HepG2 (cell line): ENCODE data around the gene INSR. TPM values are rescaled to one million over a fixed set of nuclear protein-coding genes. Genes with fewer than 3 reads are reported as not detected.

Experiments used
- ATAC-seq: fragments of 200-7000 bp; cut with Tn5 transposase; 3 replicates; pipeline ENCODE4 v1.9.1; 2020; ENCODE audit warnings: mild to moderate bottlenecking, moderate library complexity
- BruUV-seq: library from RNA; stranded (reverse); fragments of 400-500 nt; replicated peaks from 2 replicates; lab custom pipeline; 2021; lab: Mats Ljungman, UMichigan
- CTCF ChIA-PET: fragments of 300-600 bp; formaldehyde crosslinking; extraction: SDS; loops from one replicate; lab custom pipeline; 2021; ENCODE audit warnings: low total read pairs, inconsistent platforms, low intra/inter-chr PET ratio; lab: Yijun Ruan, JAX
- POLR2A ChIA-PET: fragments of 350-600 bp; sonication (Branson Sonifier 250); formaldehyde crosslinking; loops from one replicate; lab custom pipeline; 2020; ENCODE audit warnings: antibody characterized with exemption, inconsistent platforms; lab: Yijun Ruan, JAX
- DNase-seq: peaks from one replicate; pipeline ENCODE4 v3.0.0-alpha.2; 2015; ENCODE audit warnings: low spot score
- FAIRE-seq: peaks from 3 replicates; lab custom pipeline; 2011; peaks lifted over from hg19 to GRCh38; lab: Jason Lieb, UNC
- H2AFZ ChIP-seq: one replicate; pipeline ENCODE4 v1.6.1; 2011; ENCODE audit warnings: low read length, inconsistent platforms
- H3K27ac ChIP-seq: fragments of 300-600 bp; 3 replicates; pipeline ENCODE4 v1.8.0; 2011; ENCODE audit warnings: mixed run types, mild to moderate bottlenecking, mixed read lengths, low read length, inconsistent platforms; ENCODE audit not compliant: insufficient read depth; ENCODE audit errors: extremely low read length
- H3K27me3 ChIP-seq, 2 experiments: fragments of 200-600 bp in 1 of 2; 2 replicates in 1 of 2; 3 replicates in 1 of 2; pipeline versions ENCODE4 v1.6.0 to v1.8.0; 2011; ENCODE audit warnings: low read length in 2 of 2, mild to moderate bottlenecking in 2 of 2, moderate library complexity in 2 of 2, inconsistent platforms in 1 of 2; ENCODE audit not compliant: insufficient read depth in 2 of 2, control insufficient read depth in 1 of 2
- H3K36me3 ChIP-seq, 2 experiments: fragments of 200-600 bp in 1 of 2; replicated peaks in 1 of 2; 2 replicates in 1 of 2; 3 replicates in 1 of 2; pipeline versions ENCODE4 v1.5.1 to v1.8.0; 2011; ENCODE audit warnings: low read length in 2 of 2, inconsistent platforms in 1 of 2; ENCODE audit not compliant: insufficient read depth in 2 of 2, control insufficient read depth in 1 of 2
- H3K4me1 ChIP-seq: 2 replicates; pipeline ENCODE4 v1.5.1; 2012; ENCODE audit warnings: low read length, inconsistent platforms; ENCODE audit not compliant: insufficient read depth
- H3K4me2 ChIP-seq: 2 replicates; pipeline ENCODE4 v1.6.0; 2011; ENCODE audit warnings: low read depth, low read length, inconsistent platforms
- H3K4me3 ChIP-seq, 3 experiments: fragments of 200-600 bp in 1 of 3; sonication (generic), shearing (Covaris generic) in 1 of 3; replicated peaks in 1 of 3; 2 replicates each; pipeline ENCODE4 v1.5.1; 2011 to 2016; ENCODE audit warnings: low read length in 3 of 3, inconsistent platforms in 2 of 3, low read depth in 2 of 3, mild to moderate bottlenecking in 2 of 3, control low read depth in 1 of 3, mixed read lengths in 1 of 3; ENCODE audit not compliant: insufficient read depth in 1 of 3
- H3K79me2 ChIP-seq: one replicate; pipeline ENCODE4 v1.6.1; 2011; ENCODE audit warnings: low read length, inconsistent platforms; ENCODE audit not compliant: insufficient read depth
- H3K9ac ChIP-seq: 2 replicates; pipeline ENCODE4 v1.6.0; 2011; ENCODE audit warnings: mild to moderate bottlenecking, low read depth, low read length, inconsistent platforms; ENCODE audit not compliant: insufficient read depth
- H3K9me3 ChIP-seq: 2 replicates; pipeline ENCODE4 v1.5.1; 2012; ENCODE audit warnings: mild to moderate bottlenecking, low read length
- H4K20me1 ChIP-seq: 2 replicates; pipeline ENCODE4 v1.6.0; 2011; ENCODE audit warnings: inconsistent platforms, mild to moderate bottlenecking, low read length, moderate library complexity; ENCODE audit not compliant: insufficient read depth
- CAMTA2 ChIP-seq: sonication (generic); formaldehyde crosslinking; IDR thresholded peaks from 2 replicates; pipeline ENCODE4 v1.4.0; 2020; ENCODE audit warnings: mild to moderate bottlenecking, missing genetic modification reagents, borderline replicate concordance
- CEBPG ChIP-seq: IDR thresholded peaks from 2 replicates; pipeline ENCODE4 v1.6.1; 2016
- CHD4 ChIP-seq: fragments of 200-600 bp; sonication (generic); IDR thresholded peaks from 2 replicates; pipeline ENCODE4 v1.7.0; 2017; ENCODE audit warnings: mild to moderate bottlenecking, low read length, borderline replicate concordance
- FOXM1 ChIP-seq: sonication (generic); formaldehyde crosslinking; IDR thresholded peaks from 2 replicates; pipeline ENCODE4 v1.5.0; 2020; ENCODE audit warnings: missing genetic modification reagents
- GATAD1 ChIP-seq: IDR thresholded peaks from 2 replicates; pipeline ENCODE4 v1.6.1; 2016; ENCODE audit warnings: missing genetic modification reagents, missing compliant biosample characterization
- GATAD2A ChIP-seq: IDR thresholded peaks from 2 replicates; pipeline ENCODE4 v1.6.1; 2016
- KAT2B ChIP-seq: fragments of 150-350 bp; IDR thresholded peaks from 2 replicates; pipeline ENCODE4 v1.6.1; 2014; ENCODE audit warnings: low read depth, low read length, borderline replicate concordance
- KDM3A ChIP-seq: IDR thresholded peaks from 2 replicates; pipeline ENCODE4 v1.6.1; 2018; ENCODE audit warnings: low read depth, missing compliant biosample characterization
- MYC ChIP-seq: sonication (generic); formaldehyde crosslinking; IDR thresholded peaks from 2 replicates; pipeline ENCODE4 v1.9.0; 2021; ENCODE audit warnings: missing genetic modification reagents, borderline replicate concordance
- NFKB2 ChIP-seq: sonication (generic); formaldehyde crosslinking; IDR thresholded peaks from 2 replicates; pipeline ENCODE4 v1.4.0; 2020; ENCODE audit warnings: missing genetic modification reagents, borderline replicate concordance
- SPEN ChIP-seq: sonication (generic); formaldehyde crosslinking; IDR thresholded peaks from 2 replicates; pipeline ENCODE4 v1.5.1; 2020; ENCODE audit warnings: low read depth, mild to moderate bottlenecking, missing genetic modification reagents
- SRSF4 ChIP-seq: fragments of 200-400 bp; formaldehyde crosslinking; IDR thresholded peaks from one replicate; pipeline ENCODE4 v1.6.1; 2018; ENCODE audit warnings: mild to moderate bottlenecking, low read depth, low read length, moderate library complexity; ENCODE audit not compliant: poor library complexity, severe bottlenecking
- ZNF20 ChIP-seq: sonication (generic); formaldehyde crosslinking; IDR thresholded peaks from 2 replicates; pipeline ENCODE4 v1.4.0; 2020; ENCODE audit warnings: mild to moderate bottlenecking, moderate library complexity, missing genetic modification reagents
- ZNF337 ChIP-seq: sonication (generic); formaldehyde crosslinking; IDR thresholded peaks from 2 replicates; pipeline ENCODE4 v1.5.1; 2020; ENCODE audit warnings: missing genetic modification reagents, low read depth, mild to moderate bottlenecking, borderline replicate concordance
- ZNF431 ChIP-seq: sonication (generic); formaldehyde crosslinking; IDR thresholded peaks from 2 replicates; pipeline ENCODE4 v1.9.0; 2022; ENCODE audit warnings: missing genetic modification reagents, low read depth, mild to moderate bottlenecking, borderline replicate concordance
- ZNF556 ChIP-seq: sonication (generic); formaldehyde crosslinking; IDR thresholded peaks from 2 replicates; pipeline ENCODE4 v1.4.0; 2020; ENCODE audit warnings: mild to moderate bottlenecking, missing genetic modification reagents, borderline replicate concordance
- ZNF605 ChIP-seq: sonication (generic); formaldehyde crosslinking; IDR thresholded peaks from 2 replicates; pipeline ENCODE4 v1.8.0; 2022; ENCODE audit warnings: mild to moderate bottlenecking, missing genetic modification reagents
- ZNF672 ChIP-seq: sonication (generic); formaldehyde crosslinking; IDR thresholded peaks from 2 replicates; pipeline ENCODE4 v1.8.1; 2022; ENCODE audit warnings: missing genetic modification reagents
- ZNF790 ChIP-seq: sonication (generic); formaldehyde crosslinking; IDR thresholded peaks from 2 replicates; pipeline ENCODE4 v1.8.0; 2022; ENCODE audit warnings: missing genetic modification reagents, mild to moderate bottlenecking, borderline replicate concordance
- ZSCAN29 ChIP-seq: sonication (generic); formaldehyde crosslinking; conservative IDR thresholded peaks from 2 replicates; pipeline ENCODE4 v1.4.0; 2020; ENCODE audit warnings: mild to moderate bottlenecking, missing genetic modification reagents
- WGBS: methylation state at CpG from one replicate; pipeline ENCODE4 v1.1.6; 2017; ENCODE audit warnings: low lambda C conversion rate; 5-methylcytosine and 5-hydroxymethylcytosine counted together
- in situ Hi-C: cut with HindIII; loops from 2 replicates; pipeline ENCODE4 v1.10.0; 2017; ENCODE audit warnings: low pct_unique_long_range_greater_than_20kb; ENCODE audit not compliant: extremely low pct_ligation_motif_present
- intact Hi-C: fragments of 100-400 bp; cut with micrococcal nuclease; formaldehyde crosslinking; loops from one replicate; pipeline ENCODE4 v1.10.0; 2022; ENCODE audit not compliant: unreplicated experiment
- polyA plus RNA-seq, 8 experiments: library from polyadenylated mRNA; depleted of rRNA in 3 of 8; stranded (reverse) in 7 of 8; unstranded in 1 of 8; fragments of >200 nt; fragmentation: Illumina TruSeq in 4 of 8; extraction: Trizol in 4 of 8; gene quantifications; 2 replicates each; pipeline versions ENCODE4 v1.2.1 to v1.2.3, GENCODE V29; 2011 to 2016; ENCODE audit warnings: low read depth in 4 of 8, missing spikeins in 1 of 8, mixed read lengths in 1 of 8; ENCODE audit not compliant: insufficient read depth in 1 of 8
- total RNA-seq, 5 experiments: library from RNA; depleted of rRNA; stranded (reverse); fragments of >200 nt; fragmentation: Illumina TruSeq; extraction: Trizol; gene quantifications; 2 replicates each; pipeline ENCODE4 v1.2.3, GENCODE V29; 2016; ENCODE audit warnings: low read depth in 1 of 5
- TF ChIP-seq, protein P1 (sequence below): sonication (generic); formaldehyde crosslinking; IDR thresholded peaks from 2 replicates; pipeline ENCODE4 v1.5.0; 2020; ENCODE audit warnings: missing genetic modification reagents
- TF ChIP-seq, protein P2 (sequence below): IDR thresholded peaks from 2 replicates; pipeline ENCODE4 v1.6.1; 2016; ENCODE audit warnings: mild to moderate bottlenecking, missing biosample characterization, missing genetic modification reagents
- TF ChIP-seq, protein P3 (sequence below): sonication (generic); formaldehyde crosslinking; IDR thresholded peaks from 2 replicates; pipeline ENCODE4 v1.5.1; 2020; ENCODE audit warnings: missing genetic modification reagents, mild to moderate bottlenecking, borderline replicate concordance

Gene INSR
- total and polyA plus RNA-seq, 2 of the 13 experiments (the other 11 are each of a cell fraction or from before 2014, with no cell fraction given), result 24.2 to 29.8 TPM

DNA sequence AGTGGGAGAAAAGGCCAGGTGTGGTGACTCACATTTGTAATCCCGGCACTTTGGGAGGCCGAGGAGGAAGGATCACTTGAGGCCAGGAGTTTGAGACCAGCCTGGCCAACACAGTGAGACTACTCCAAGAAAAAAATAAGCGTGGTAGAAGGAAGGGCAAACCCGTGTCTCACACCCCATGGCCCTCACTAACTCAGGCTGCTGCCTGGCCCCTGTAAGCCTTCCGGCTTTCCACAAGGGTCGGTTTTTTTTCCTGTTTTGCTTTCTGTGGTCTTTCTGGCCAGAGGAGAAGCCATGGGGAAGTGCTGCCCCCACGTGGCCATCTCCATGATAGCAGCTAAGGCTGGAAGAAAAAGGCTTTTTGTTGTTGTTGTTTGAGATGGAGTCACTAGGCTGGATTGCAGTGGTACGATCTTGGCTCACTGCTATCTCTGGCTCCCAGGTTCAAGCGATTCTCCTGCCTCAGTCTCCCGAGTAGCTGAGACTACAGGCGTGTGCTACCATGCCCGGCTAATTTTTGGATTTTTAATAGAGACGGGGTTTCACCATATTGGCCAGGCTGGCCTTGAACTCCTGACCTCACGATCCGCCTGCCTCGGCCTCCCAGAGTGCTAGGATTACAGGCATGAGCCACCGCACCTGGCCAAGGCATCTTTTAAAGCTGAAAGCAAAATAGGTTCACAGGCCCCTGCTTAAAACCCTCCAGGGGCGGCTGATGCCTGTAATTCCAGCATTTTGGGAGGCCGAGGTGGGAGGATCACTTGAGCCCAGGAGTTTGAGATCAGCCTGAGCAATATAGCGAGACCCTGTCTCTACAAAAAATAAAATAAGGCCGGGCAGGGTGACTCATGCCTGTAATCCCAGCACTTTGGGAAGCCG, 47.0 kb upstream of the INSR start:
- DNase-seq (peak; percentile 73), FAIRE-seq (peak; percentile 90), ATAC-seq (peak; percentile 83)
- Histone ChIP-seq H3K9me3 (no peaks in the 10 kb centered on the region), H3K4me3 (peak overlapping the region in 1 of 3 experiments; percentile 32; a peak in 1 of 6 replicates), H3K79me2 (no peaks in the 10 kb centered on the region), H3K4me1 (peaks cover 35% of the 10 kb centered on the region), H3K27me3 (peaks cover under 1 to 9% of the 10 kb centered on the region in 2 experiments; a peak in 3 of 5 replicates), H3K27ac (no peak overlapping the region), H4K20me1 (no peaks in the 10 kb centered on the region), H3K9ac (no peak overlapping the region), H2AFZ (peak overlapping the region; percentile 58), H3K4me2 (peak overlapping the region; percentile 48), H3K36me3 (no peaks in the 10 kb centered on the region)
- ChIA-PET CTCF (interaction anchor here (1.1 to 4.1 kb wide), 5 partner anchors 40 to 239 kb away, joined by 3 to 32 read pairs (median 4); no protein-coding TSS in a partner anchor), POLR2A (no interaction called here)
- intact Hi-C loops (loop anchor here (1.0 to 5.0 kb wide), 3 partner anchors 144 to 239 kb away; no protein-coding TSS in a partner anchor), in situ Hi-C loops (loop anchor here (5.0 to 10.0 kb wide), 2 partner anchors 194 to 236 kb away; no protein-coding TSS in a partner anchor)
- no TSS peak for BruUV-seq
- 15% methylated on average over 21 of the region's 22 CpGs for WGBS
- TF ChIP-seq, protein P1, sequence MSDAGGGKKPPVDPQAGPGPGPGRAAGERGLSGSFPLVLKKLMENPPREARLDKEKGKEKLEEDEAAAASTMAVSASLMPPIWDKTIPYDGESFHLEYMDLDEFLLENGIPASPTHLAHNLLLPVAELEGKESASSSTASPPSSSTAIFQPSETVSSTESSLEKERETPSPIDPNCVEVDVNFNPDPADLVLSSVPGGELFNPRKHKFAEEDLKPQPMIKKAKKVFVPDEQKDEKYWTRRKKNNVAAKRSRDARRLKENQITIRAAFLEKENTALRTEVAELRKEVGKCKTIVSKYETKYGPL (CRISPR knock-in tag), result no peak
- TF ChIP-seq ZNF431 (CRISPR knock-in tag) (no peak), ZNF337 (CRISPR knock-in tag) (no peak), ZNF672 (CRISPR knock-in tag) (no peak), KAT2B (no peak), ZNF605 (CRISPR knock-in tag) (0 out of 2 replicates have a peak, but pooled peaks have one; percentile 58), FOXM1 (CRISPR knock-in tag) (no peak), SPEN (CRISPR knock-in tag) (no peak), ZNF790 (CRISPR knock-in tag) (no peak), NFKB2 (CRISPR knock-in tag) (0 out of 2 replicates have a peak, but pooled peaks have one; percentile 45), GATAD2A (peak; percentile 55; the same call in 1 of the 2 replicates), ZSCAN29 (CRISPR knock-in tag) (no peak), ZNF556 (CRISPR knock-in tag) (no peak), CAMTA2 (CRISPR knock-in tag) (no peak), MYC (CRISPR knock-in tag) (no peak), SRSF4 (no peak), GATAD1 (CRISPR knock-in tag) (0 out of 2 replicates have a peak, but pooled peaks have one; percentile 48), ZNF20 (no peak), CEBPG (0 out of 2 replicates have a peak, but pooled peaks have one; percentile 15), KDM3A (CRISPR knock-in tag) (0 out of 2 replicates have a peak, but pooled peaks have one; percentile 48), CHD4 (no peak)
- TF ChIP-seq, protein P2, sequence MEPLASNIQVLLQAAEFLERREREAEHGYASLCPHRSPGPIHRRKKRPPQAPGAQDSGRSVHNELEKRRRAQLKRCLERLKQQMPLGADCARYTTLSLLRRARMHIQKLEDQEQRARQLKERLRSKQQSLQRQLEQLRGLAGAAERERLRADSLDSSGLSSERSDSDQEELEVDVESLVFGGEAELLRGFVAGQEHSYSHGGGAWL (CRISPR knock-in tag), result no peak
- TF ChIP-seq, protein P3, sequence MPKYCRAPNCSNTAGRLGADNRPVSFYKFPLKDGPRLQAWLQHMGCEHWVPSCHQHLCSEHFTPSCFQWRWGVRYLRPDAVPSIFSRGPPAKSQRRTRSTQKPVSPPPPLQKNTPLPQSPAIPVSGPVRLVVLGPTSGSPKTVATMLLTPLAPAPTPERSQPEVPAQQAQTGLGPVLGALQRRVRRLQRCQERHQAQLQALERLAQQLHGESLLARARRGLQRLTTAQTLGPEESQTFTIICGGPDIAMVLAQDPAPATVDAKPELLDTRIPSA (CRISPR knock-in tag), result no peak
